Neutrophil (primary cell): ENCODE data around the gene KIAA1958.

Source experiments
- H3K27ac ChIP-seq: fragments of 200-600 bp; sonication (generic); 2 replicates; pipeline ENCODE4 v1.5.1; 2016; ENCODE audit warnings: mild to moderate bottlenecking, moderate library complexity
- H3K27me3 ChIP-seq: fragments of 200-600 bp; sonication (generic); 2 replicates; pipeline ENCODE4 v1.6.0; 2016; ENCODE audit warnings: mild to moderate bottlenecking
- H3K36me3 ChIP-seq: fragments of 200-600 bp; sonication (generic); 2 replicates; pipeline ENCODE4 v1.5.1; 2017
- H3K4me1 ChIP-seq, 2 experiments: fragments of 200-600 bp in 1 of 2; sonication (generic) in 1 of 2; 1 replicate in 1 of 2; 2 replicates in 1 of 2; pipeline versions ENCODE4 v1.5.1 to v1.6.1; 2013 to 2016; ENCODE audit warnings: low read depth in 1 of 2, low read length in 1 of 2, mild to moderate bottlenecking in 1 of 2, moderate library complexity in 1 of 2; ENCODE audit not compliant: control insufficient read depth in 1 of 2, insufficient read depth in 1 of 2
- H3K4me3 ChIP-seq, 2 experiments: fragments of 200-600 bp in 1 of 2; sonication (generic) in 1 of 2; 1 replicate in 1 of 2; 2 replicates in 1 of 2; pipeline ENCODE4 v1.5.1; 2013 to 2016; ENCODE audit warnings: low read depth in 1 of 2, low read length in 1 of 2, mild to moderate bottlenecking in 1 of 2, moderate library complexity in 1 of 2
- H3K9me3 ChIP-seq: fragments of 200-600 bp; sonication (generic); 2 replicates; pipeline ENCODE4 v1.5.1; 2016
- TF ChIP-seq, protein P1 (sequence below): fragments of 200-600 bp; sonication (generic); IDR thresholded peaks from 2 replicates; pipeline ENCODE4 v1.5.1; 2016; ENCODE audit warnings: antibody characterized with exemption

KIAA1958 gene

DNA sequence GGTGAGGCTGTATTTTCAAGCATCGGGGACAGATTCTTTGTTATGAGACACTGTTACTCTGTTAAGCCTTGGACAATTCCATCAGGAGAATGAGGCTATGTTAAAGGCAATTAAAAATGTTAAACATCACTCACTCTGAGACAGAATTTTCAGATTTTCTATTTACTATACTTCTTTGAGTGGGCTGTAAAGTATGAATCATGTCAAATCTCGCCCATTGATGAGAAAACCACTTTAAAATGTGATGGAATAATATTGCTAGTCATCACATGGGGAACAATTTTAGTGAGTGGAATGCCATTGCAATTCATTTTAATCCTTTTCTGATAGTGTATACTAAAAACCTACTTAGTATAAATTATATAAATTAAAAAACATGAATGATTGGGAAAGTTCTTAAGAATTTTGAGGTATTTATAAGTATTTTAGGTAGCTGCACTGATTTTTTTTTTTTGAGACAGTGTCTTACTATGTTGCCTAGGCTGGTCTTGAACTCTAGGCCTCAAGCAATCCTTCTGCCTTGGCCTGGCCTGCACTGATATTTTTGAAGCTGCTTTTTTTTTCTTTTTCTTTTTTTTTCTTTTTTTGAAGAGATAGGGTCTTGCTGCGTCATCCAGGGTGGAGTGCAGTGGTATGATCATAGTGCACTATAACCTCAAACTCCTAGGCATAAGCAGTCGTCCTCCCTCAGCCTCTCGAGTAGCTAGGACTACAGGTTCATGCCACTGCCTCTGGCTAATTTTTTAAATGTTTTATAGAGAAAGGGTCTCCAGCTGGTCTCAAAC lies 73.2 kb downstream of the KIAA1958 start:
- no peak overlapping the region for H3K4me3 ChIP-seq
- TF ChIP-seq, protein P1, sequence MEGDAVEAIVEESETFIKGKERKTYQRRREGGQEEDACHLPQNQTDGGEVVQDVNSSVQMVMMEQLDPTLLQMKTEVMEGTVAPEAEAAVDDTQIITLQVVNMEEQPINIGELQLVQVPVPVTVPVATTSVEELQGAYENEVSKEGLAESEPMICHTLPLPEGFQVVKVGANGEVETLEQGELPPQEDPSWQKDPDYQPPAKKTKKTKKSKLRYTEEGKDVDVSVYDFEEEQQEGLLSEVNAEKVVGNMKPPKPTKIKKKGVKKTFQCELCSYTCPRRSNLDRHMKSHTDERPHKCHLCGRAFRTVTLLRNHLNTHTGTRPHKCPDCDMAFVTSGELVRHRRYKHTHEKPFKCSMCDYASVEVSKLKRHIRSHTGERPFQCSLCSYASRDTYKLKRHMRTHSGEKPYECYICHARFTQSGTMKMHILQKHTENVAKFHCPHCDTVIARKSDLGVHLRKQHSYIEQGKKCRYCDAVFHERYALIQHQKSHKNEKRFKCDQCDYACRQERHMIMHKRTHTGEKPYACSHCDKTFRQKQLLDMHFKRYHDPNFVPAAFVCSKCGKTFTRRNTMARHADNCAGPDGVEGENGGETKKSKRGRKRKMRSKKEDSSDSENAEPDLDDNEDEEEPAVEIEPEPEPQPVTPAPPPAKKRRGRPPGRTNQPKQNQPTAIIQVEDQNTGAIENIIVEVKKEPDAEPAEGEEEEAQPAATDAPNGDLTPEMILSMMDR = no peak
- H3K27ac ChIP-seq = no peak overlapping the region

DNA sequence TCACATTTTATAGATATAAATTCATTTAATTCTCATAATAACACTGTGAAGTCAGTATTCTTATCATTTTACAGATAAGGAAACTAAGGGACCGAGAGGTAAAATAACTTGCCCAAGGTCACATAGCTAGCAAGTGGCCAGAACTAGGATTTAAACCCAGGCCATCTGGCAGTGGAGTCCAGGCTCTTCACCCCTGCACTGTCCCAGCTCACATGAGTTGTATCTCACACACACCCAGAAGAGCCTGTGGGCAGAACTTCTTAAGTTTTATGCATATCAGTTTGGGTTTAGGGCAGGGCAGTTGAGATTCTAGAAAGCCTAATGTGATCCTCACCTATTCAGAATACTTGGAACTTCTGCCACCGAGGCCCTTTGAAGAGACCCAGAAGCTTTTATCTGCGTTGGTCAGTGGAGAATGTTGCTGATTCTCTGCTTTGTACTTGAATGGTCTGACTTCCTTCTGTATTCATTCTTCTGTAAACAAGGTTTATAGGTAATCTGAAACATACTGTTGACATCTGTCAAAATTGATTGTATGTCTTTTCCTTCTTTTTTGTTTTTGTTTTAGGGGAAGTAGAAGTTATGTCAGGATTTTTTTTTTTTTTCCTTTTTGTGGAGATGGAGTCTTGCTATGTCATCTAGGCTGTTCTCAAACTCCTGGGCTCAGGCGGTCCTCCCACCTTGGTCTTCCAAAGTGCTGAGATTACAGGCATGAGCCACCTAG lies 75.8 kb downstream of the KIAA1958 start:
- no peaks in the 10 kb centered on the region for H3K4me1 ChIP-seq
- H3K4me3 ChIP-seq = no peak overlapping the region
- H3K9me3 ChIP-seq = no peaks in the 10 kb centered on the region
- H3K36me3 ChIP-seq = no peaks in the 10 kb centered on the region
- H3K27me3 ChIP-seq = no peaks in the 10 kb centered on the region
- TF ChIP-seq, protein P1 = no peak
- H3K27ac ChIP-seq = no peak overlapping the region

More for the DNA sequence above, 73.2 kb downstream of the KIAA1958 start:
- H3K36me3 ChIP-seq = no peaks in the 10 kb centered on the region
- H3K27me3 ChIP-seq = no peaks in the 10 kb centered on the region
- H3K9me3 ChIP-seq = no peaks in the 10 kb centered on the region
- H3K4me1 ChIP-seq = no peaks in the 10 kb centered on the region

DNA sequence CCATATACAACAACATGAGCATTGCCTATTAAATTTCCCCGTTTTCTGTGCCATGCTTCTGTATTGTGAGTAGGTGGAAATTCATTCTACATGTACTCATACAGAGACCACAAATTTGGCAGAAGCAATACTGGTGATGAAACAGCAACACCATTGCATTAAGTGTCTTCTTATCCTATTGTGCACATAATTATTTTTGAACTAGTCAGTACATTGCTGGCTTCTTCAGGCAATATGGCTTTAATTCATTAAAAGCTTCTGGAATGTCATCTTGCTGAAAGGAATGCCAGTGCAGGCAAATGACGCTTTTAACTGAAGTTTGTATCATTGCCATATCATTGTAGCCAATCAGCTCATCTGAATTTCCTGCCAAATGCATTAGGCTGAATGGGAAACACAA lies 82.6 kb downstream of the KIAA1958 start:
- H3K27me3 ChIP-seq = no peaks in the 10 kb centered on the region
- H3K4me1 ChIP-seq = peaks cover 4% of the 10 kb centered on the region in 2 experiments
- H3K27ac ChIP-seq = no peak overlapping the region
- no peaks in the 10 kb centered on the region for H3K9me3 ChIP-seq
- TF ChIP-seq, protein P1 = no peak
- H3K4me3 ChIP-seq = no peak overlapping the region
- no peaks in the 10 kb centered on the region for H3K36me3 ChIP-seq

DNA sequence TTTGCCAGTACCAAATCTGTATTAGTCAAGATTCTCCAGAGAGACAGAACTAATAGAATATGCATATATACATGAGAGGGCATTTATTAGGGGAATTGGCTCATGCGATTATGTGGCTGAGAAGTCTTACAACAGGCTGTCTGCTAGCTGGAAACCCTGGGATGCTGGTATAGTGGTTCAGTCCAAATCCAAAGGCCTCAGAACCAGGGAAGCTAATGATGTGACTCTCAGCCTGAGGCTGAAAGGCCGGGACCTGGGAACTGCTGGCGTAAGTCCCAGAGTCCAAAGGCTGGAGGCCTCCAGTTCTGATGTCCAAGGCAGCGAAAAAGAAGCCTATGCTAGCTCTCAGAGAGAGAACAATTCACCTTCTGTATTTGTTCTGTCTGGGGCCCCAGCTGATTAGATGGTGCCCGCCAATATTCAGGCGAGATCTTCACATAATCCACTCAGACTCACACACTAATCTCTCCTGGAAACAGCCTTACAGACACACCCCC lies 84.1 kb downstream of the KIAA1958 start:
- TF ChIP-seq, protein P1 = no peak
- H3K36me3 ChIP-seq = peaks cover 11% of the 10 kb centered on the region
- H3K27me3 ChIP-seq = no peaks in the 10 kb centered on the region
- H3K27ac ChIP-seq = no peak overlapping the region
- no peak overlapping the region for H3K4me3 ChIP-seq
- peaks cover 4% of the 10 kb centered on the region in 2 experiments for H3K4me1 ChIP-seq
- H3K9me3 ChIP-seq = no peaks in the 10 kb centered on the region

DNA sequence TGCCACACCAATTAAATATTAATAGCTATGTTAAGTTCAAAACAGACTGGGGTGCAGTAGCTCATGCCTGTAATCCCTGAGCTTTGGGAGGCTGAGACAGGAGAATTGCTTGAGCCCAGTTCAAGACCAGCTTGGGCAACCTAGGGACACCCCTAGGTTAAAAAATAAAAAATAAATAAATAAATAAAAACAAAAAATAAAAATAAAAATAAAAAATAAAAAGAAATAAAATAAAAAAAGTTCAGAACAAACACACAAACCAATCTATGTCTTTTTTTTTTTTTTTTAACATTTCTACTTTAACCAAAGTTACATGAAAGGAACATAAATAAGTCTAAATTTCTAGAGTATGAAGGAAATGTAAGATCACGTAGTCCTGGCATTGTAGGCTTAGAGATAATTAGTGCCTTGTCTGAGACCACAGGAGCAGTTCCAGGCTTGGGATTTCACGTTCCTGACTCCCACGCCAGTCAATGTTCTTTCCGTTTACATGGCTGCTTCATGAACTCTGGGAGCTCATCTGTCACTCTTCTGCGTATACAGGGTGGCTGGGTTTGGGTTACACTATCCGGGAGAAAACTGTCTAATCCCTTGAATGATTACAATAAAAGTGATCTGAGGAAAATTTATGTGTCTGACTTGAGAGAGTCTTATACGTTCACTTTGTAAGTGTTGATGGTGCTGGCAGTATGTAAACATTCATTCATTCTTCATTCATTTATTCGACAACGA lies 85.2 kb downstream of the KIAA1958 start:
- Histone ChIP-seq H3K4me1 (peaks cover 4% of the 10 kb centered on the region in 2 experiments), H3K27me3 (no peaks in the 10 kb centered on the region), H3K36me3 (peaks cover 11% of the 10 kb centered on the region)

More for the DNA sequence above, 85.2 kb downstream of the KIAA1958 start:
- TF ChIP-seq, protein P1 = no peak
- H3K9me3 ChIP-seq = no peaks in the 10 kb centered on the region
- no peak overlapping the region for H3K4me3 ChIP-seq
- no peak overlapping the region for H3K27ac ChIP-seq
